HCT116 (cell line): ENCODE measurements around the gene CARD14. TPM values are rescaled to one million over a fixed set of nuclear protein-coding genes. Genes with fewer than 3 reads are reported as not detected.

Experiments used
- ATAC-seq: fragments of 200-7000 bp; cut with Tn5 transposase; 2 replicates; pipeline ENCODE4 v1.9.1; 2020; ENCODE audit warnings: mild to moderate bottlenecking, moderate library complexity
- BruUV-seq: library from RNA; stranded (reverse); fragments of 400-500 nt; replicated peaks from 2 replicates; lab custom pipeline; 2021; lab: Mats Ljungman, UMichigan
- CTCF ChIA-PET: fragments of 300-600 bp; sonication (Branson Sonifier 250); formaldehyde crosslinking; loops from one replicate; lab custom pipeline; 2021; ENCODE audit warnings: antibody characterized with exemption; lab: Charles Lee
- POLR2A ChIA-PET: fragments of 300-600, 350-600 bp; sonication (Branson Sonifier 250); formaldehyde crosslinking; loops from one replicate; lab custom pipeline; 2021; ENCODE audit warnings: antibody characterized with exemption; lab: Charles Lee
- RAD21 ChIA-PET, 2 experiments: fragments of 300-600 bp; sonication (Branson Sonifier 250); formaldehyde crosslinking; loops; one replicate each; lab custom pipeline; 2023; ENCODE audit warnings: low total read pairs in 2 of 2; ENCODE audit not compliant: uncharacterized antibody in 2 of 2, unreplicated experiment in 2 of 2, low non-redundant PET in 1 of 2; lab: Charles Lee
- DNase-seq: peaks from one replicate; pipeline ENCODE4 v3.0.0-alpha.2; 2010; ENCODE audit warnings: low read depth, low spot score
- H2AFZ ChIP-seq: fragments of 200-600 bp; shearing (Covaris generic), sonication (generic); 2 replicates; pipeline ENCODE4 v1.6.1; 2017; ENCODE audit warnings: low read depth, mixed run types, mixed read lengths, antibody characterized with exemption, low read length; ENCODE audit not compliant: poor library complexity, severe bottlenecking
- H3K27ac ChIP-seq: 2 replicates; pipeline ENCODE4 v1.5.1; 2012; ENCODE audit warnings: low read depth, low read length
- H3K27me3 ChIP-seq: fragments of 200-600 bp; sonication (generic); 2 replicates; pipeline ENCODE4 v1.6.1; 2016; ENCODE audit warnings: mixed run types, low read length, mixed read lengths; ENCODE audit not compliant: insufficient read depth
- H3K36me3 ChIP-seq, 2 experiments: fragments of 200-500 bp in 1 of 2; fragments of 200-600 bp in 1 of 2; sonication (Bioruptor generic) in 1 of 2; sonication (generic) in 1 of 2; 2 replicates each; pipeline versions ENCODE4 v1.5.1 to v1.6.1; 2014 to 2016; ENCODE audit warnings: low read length in 2 of 2, inconsistent platforms in 1 of 2, mixed read lengths in 1 of 2, mixed run types in 1 of 2; ENCODE audit not compliant: insufficient read depth in 2 of 2, control insufficient read depth in 1 of 2
- H3K4me1 ChIP-seq, 2 experiments: fragments of 200-600 bp in 1 of 2; sonication (generic) in 1 of 2; 2 replicates each; pipeline versions ENCODE4 v1.5.1 to v1.6.1; 2012 to 2017; ENCODE audit warnings: low read length in 2 of 2, inconsistent platforms in 1 of 2, mild to moderate bottlenecking in 1 of 2, mixed read lengths in 1 of 2, mixed run types in 1 of 2, moderate library complexity in 1 of 2; ENCODE audit not compliant: insufficient read depth in 2 of 2, control insufficient read depth in 1 of 2
- H3K4me2 ChIP-seq: fragments of 200-600 bp; sonication (generic); 2 replicates; pipeline ENCODE4 v1.6.1; 2017; ENCODE audit warnings: mixed run types, low read length, mixed read lengths
- H3K4me3 ChIP-seq, 2 experiments: fragments of 200-600 bp in 1 of 2; sonication (generic) in 1 of 2; replicated peaks in 1 of 2; 2 replicates each; pipeline ENCODE4 v1.5.1; 2011 to 2016; ENCODE audit warnings: low read length in 2 of 2, control low read depth in 1 of 2, low read depth in 1 of 2, mild to moderate bottlenecking in 1 of 2, mixed read lengths in 1 of 2, mixed run types in 1 of 2
- H3K79me2 ChIP-seq: fragments of 200-600 bp; sonication (generic); 2 replicates; pipeline ENCODE4 v1.6.1; 2017; ENCODE audit warnings: mild to moderate bottlenecking, mixed run types, low read length, moderate library complexity, mixed read lengths; ENCODE audit not compliant: insufficient read depth
- H3K9ac ChIP-seq: fragments of 200-600 bp; sonication (generic); 2 replicates; pipeline ENCODE4 v1.6.1; 2016; ENCODE audit warnings: low read length, mixed read lengths
- H3K9me2 ChIP-seq: fragments of 200-600 bp; sonication (generic), shearing (Covaris generic); 2 replicates; pipeline ENCODE4 v1.6.1; 2017; ENCODE audit warnings: mixed run types, mild to moderate bottlenecking, moderate library complexity; ENCODE audit not compliant: insufficient read depth
- H3K9me3 ChIP-seq, 2 experiments: fragments of 200-500 bp in 1 of 2; fragments of 200-600 bp in 1 of 2; sonication (Bioruptor generic) in 1 of 2; sonication (generic) in 1 of 2; 2 replicates each; pipeline ENCODE4 v1.6.1; 2014 to 2017; ENCODE audit warnings: low read length in 2 of 2, mixed read lengths in 2 of 2, inconsistent platforms in 1 of 2, low read depth in 1 of 2, mild to moderate bottlenecking in 1 of 2, mixed run types in 1 of 2, moderate library complexity in 1 of 2; ENCODE audit not compliant: control insufficient read depth in 1 of 2, insufficient read depth in 1 of 2
- H4K20me1 ChIP-seq: fragments of 200-600 bp; sonication (generic), shearing (Covaris generic); 2 replicates; pipeline ENCODE4 v1.6.1; 2017; ENCODE audit warnings: mixed run types, mild to moderate bottlenecking, moderate library complexity; ENCODE audit not compliant: insufficient read depth
- CBX3 ChIP-seq: IDR thresholded peaks from 2 replicates; pipeline ENCODE4 v1.6.1; 2012; ENCODE audit warnings: low read depth
- CEBPB ChIP-seq: IDR thresholded peaks from 2 replicates; pipeline ENCODE4 v1.6.1; 2012; ENCODE audit warnings: low read depth
- ELF1 ChIP-seq: IDR thresholded peaks from 2 replicates; pipeline ENCODE4 v1.6.1; 2012; ENCODE audit warnings: low read depth, borderline replicate concordance
- EZH2 ChIP-seq: fragments of 200-600 bp; sonication (generic); IDR thresholded peaks from 2 replicates; pipeline ENCODE4 v1.6.1; 2017; ENCODE audit warnings: antibody characterized with exemption, mixed run types
- EZH2phosphoT487 ChIP-seq: fragments of 200-600 bp; IDR thresholded peaks from 2 replicates; pipeline ENCODE4 v1.6.1; 2018; ENCODE audit warnings: antibody characterized with exemption, borderline replicate concordance
- FOSL1 ChIP-seq: IDR thresholded peaks from 2 replicates; pipeline ENCODE4 v1.6.1; 2012; ENCODE audit warnings: low read depth
- JUND ChIP-seq: IDR thresholded peaks from 2 replicates; pipeline ENCODE4 v1.6.1; 2012
- POLR2A ChIP-seq: IDR thresholded peaks from 2 replicates; pipeline ENCODE4 v1.7.0; 2011; ENCODE audit warnings: borderline replicate concordance; ENCODE audit not compliant: insufficient read depth, insufficient read length; ENCODE audit errors: extremely low read depth
- POLR2AphosphoS5 ChIP-seq: IDR thresholded peaks from 2 replicates; pipeline ENCODE4 v1.6.1; 2011; ENCODE audit warnings: mild to moderate bottlenecking, low read depth, low read length, moderate library complexity
- RAD21 ChIP-seq: IDR thresholded peaks from 2 replicates; pipeline ENCODE4 v1.6.1; 2012; ENCODE audit warnings: low read depth, mild to moderate bottlenecking
- SRF ChIP-seq: IDR thresholded peaks from 2 replicates; pipeline ENCODE4 v1.6.1; 2012; ENCODE audit warnings: low read depth
- TCF7L2 ChIP-seq: IDR thresholded peaks from 2 replicates; pipeline ENCODE4 v1.7.0; 2011; ENCODE audit warnings: borderline replicate concordance, inconsistent platforms; ENCODE audit not compliant: insufficient read depth, insufficient read length; ENCODE audit errors: extremely low read depth
- YY1 ChIP-seq: IDR thresholded peaks from 2 replicates; pipeline ENCODE4 v1.6.1; 2011; ENCODE audit warnings: low read length, low read depth, moderate library complexity, mild to moderate bottlenecking; ENCODE audit not compliant: insufficient replicate concordance; ENCODE audit errors: extremely low read depth
- ZNF274 ChIP-seq: fragments of 200-500 bp; sonication (Bioruptor generic); IDR thresholded peaks from 2 replicates; pipeline ENCODE4 v1.6.1; 2014; ENCODE audit warnings: mild to moderate bottlenecking, low read depth, low read length, inconsistent platforms
- intact Hi-C: fragments of 100-400 bp; cut with micrococcal nuclease; formaldehyde crosslinking; loops from 2 replicates; pipeline ENCODE4 v1.10.0; 2022
- total RNA-seq: library from RNA; stranded (reverse); gene quantifications from one replicate; pipeline ENCODE4 v1.2.1, GENCODE V29; 2021; ENCODE audit not compliant: unreplicated experiment
- TF ChIP-seq, protein P1 (sequence below): IDR thresholded peaks from 2 replicates; pipeline ENCODE4 v1.6.1; 2011; ENCODE audit warnings: mild to moderate bottlenecking, low read length, moderate library complexity; ENCODE audit not compliant: insufficient replicate concordance; ENCODE audit errors: extremely low read depth
- TF ChIP-seq, protein P2 (sequence below), 3 experiments: fragments of 200-600 bp in 1 of 3; sonication (generic) in 1 of 3; IDR thresholded peaks in 2 of 3; conservative IDR thresholded peaks in 1 of 3; 2 replicates each; pipeline ENCODE4 v1.5.1; 2012 to 2017; ENCODE audit warnings: low read depth in 2 of 3, low read length in 2 of 3, antibody characterized with exemption in 1 of 3, borderline replicate concordance in 1 of 3, control low read depth in 1 of 3, mild to moderate bottlenecking in 1 of 3, mixed read lengths in 1 of 3, mixed run types in 1 of 3, moderate library complexity in 1 of 3; ENCODE audit not compliant: insufficient read depth in 1 of 3
- TF ChIP-seq, protein P3 (sequence below): IDR thresholded peaks from 2 replicates; pipeline ENCODE4 v1.6.1; 2012; ENCODE audit warnings: low read depth

CARD14 gene
- total RNA-seq, 1 experiment from 2014 or later, result 0.25 TPM

DNA sequence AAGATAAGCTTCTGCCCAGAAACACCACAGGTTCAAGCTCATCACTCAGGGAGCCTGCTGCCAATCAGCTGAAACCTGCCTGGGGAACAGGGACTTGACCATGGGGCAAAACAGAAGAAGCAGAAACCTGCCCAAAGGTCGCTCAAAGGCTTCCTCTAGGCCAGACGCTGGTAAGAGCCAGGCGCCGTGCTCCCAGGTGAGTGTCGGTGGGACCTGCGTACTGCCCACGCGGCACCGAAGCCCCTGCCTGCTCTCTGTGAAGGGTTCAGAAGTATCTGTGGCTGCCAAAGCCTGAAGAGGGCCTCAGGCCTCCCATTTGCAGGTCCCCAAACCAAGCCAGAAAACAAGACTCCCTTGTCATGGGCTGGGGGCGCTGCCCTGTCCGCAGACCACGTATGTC, 39.9 kb downstream of the CARD14 start:
- intact Hi-C loops, result no loop called here
- ChIA-PET CTCF (no interaction called here), POLR2A (no interaction called here), RAD21 (no interaction called here)
- Histone ChIP-seq H3K4me3 (no peak overlapping the region), H3K9me3 (no peaks in the 10 kb centered on the region), H3K79me2 (no peaks in the 10 kb centered on the region), H3K4me2 (no peak overlapping the region), H3K9ac (no peak overlapping the region), H3K9me2 (no peaks in the 10 kb centered on the region), H3K27me3 (no peaks in the 10 kb centered on the region), H3K27ac (no peak overlapping the region; the same call in 1 of the 2 replicates), H3K4me1 (no peaks in the 10 kb centered on the region), H3K36me3 (peaks cover 17 to 22% of the 10 kb centered on the region in 2 experiments; a peak in 3 of 4 replicates), H2AFZ (no peak overlapping the region), H4K20me1 (no peaks in the 10 kb centered on the region)
- DNase-seq, result no peak
- TF ChIP-seq FOSL1, result no peak
- no peak for TF ChIP-seq JUND
- TF ChIP-seq ELF1, result no peak
- no peak for TF ChIP-seq RAD21
- no peak for TF ChIP-seq YY1
- TF ChIP-seq EZH2, result no peak
- no peak for TF ChIP-seq SRF
- TF ChIP-seq POLR2AphosphoS5, result no peak
- TF ChIP-seq, protein P1, sequence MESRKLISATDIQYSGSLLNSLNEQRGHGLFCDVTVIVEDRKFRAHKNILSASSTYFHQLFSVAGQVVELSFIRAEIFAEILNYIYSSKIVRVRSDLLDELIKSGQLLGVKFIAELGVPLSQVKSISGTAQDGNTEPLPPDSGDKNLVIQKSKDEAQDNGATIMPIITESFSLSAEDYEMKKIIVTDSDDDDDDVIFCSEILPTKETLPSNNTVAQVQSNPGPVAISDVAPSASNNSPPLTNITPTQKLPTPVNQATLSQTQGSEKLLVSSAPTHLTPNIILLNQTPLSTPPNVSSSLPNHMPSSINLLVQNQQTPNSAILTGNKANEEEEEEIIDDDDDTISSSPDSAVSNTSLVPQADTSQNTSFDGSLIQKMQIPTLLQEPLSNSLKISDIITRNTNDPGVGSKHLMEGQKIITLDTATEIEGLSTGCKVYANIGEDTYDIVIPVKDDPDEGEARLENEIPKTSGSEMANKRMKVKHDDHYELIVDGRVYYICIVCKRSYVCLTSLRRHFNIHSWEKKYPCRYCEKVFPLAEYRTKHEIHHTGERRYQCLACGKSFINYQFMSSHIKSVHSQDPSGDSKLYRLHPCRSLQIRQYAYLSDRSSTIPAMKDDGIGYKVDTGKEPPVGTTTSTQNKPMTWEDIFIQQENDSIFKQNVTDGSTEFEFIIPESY, result no peak
- TF ChIP-seq ZNF274, result no peak
- no peak for TF ChIP-seq EZH2phosphoT487
- TF ChIP-seq, protein P2, sequence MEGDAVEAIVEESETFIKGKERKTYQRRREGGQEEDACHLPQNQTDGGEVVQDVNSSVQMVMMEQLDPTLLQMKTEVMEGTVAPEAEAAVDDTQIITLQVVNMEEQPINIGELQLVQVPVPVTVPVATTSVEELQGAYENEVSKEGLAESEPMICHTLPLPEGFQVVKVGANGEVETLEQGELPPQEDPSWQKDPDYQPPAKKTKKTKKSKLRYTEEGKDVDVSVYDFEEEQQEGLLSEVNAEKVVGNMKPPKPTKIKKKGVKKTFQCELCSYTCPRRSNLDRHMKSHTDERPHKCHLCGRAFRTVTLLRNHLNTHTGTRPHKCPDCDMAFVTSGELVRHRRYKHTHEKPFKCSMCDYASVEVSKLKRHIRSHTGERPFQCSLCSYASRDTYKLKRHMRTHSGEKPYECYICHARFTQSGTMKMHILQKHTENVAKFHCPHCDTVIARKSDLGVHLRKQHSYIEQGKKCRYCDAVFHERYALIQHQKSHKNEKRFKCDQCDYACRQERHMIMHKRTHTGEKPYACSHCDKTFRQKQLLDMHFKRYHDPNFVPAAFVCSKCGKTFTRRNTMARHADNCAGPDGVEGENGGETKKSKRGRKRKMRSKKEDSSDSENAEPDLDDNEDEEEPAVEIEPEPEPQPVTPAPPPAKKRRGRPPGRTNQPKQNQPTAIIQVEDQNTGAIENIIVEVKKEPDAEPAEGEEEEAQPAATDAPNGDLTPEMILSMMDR (IDR thresholded peaks at IDR 0.05 in 2 of 3, conservative IDR thresholded peaks at IDR 0.05 in 1 of 3; ENCODE audit: borderline replicate concordance in 1 of 3, insufficient read depth in 1 of 3, low read depth in 2 of 3, low read length in 2 of 3), result no peak
- no peak for TF ChIP-seq CBX3
- TF ChIP-seq, protein P3, sequence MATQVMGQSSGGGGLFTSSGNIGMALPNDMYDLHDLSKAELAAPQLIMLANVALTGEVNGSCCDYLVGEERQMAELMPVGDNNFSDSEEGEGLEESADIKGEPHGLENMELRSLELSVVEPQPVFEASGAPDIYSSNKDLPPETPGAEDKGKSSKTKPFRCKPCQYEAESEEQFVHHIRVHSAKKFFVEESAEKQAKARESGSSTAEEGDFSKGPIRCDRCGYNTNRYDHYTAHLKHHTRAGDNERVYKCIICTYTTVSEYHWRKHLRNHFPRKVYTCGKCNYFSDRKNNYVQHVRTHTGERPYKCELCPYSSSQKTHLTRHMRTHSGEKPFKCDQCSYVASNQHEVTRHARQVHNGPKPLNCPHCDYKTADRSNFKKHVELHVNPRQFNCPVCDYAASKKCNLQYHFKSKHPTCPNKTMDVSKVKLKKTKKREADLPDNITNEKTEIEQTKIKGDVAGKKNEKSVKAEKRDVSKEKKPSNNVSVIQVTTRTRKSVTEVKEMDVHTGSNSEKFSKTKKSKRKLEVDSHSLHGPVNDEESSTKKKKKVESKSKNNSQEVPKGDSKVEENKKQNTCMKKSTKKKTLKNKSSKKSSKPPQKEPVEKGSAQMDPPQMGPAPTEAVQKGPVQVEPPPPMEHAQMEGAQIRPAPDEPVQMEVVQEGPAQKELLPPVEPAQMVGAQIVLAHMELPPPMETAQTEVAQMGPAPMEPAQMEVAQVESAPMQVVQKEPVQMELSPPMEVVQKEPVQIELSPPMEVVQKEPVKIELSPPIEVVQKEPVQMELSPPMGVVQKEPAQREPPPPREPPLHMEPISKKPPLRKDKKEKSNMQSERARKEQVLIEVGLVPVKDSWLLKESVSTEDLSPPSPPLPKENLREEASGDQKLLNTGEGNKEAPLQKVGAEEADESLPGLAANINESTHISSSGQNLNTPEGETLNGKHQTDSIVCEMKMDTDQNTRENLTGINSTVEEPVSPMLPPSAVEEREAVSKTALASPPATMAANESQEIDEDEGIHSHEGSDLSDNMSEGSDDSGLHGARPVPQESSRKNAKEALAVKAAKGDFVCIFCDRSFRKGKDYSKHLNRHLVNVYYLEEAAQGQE, result no peak
- no peak for TF ChIP-seq POLR2A
- no peak for TF ChIP-seq TCF7L2
- no peak for TF ChIP-seq CEBPB
- BruUV-seq, result no TSS peak
- ATAC-seq, result no peak
